Right kidney (tissue), 1 donor: ENCODE data around the gene ZNF581.

Source experiments
- DNase-seq: peaks from one replicate; pipeline ENCODE4 v3.0.0-alpha.2; 2016

Gene ZNF581

GRCh38 chr19:55666343-55667005 is 23.0 kb downstream of the ZNF581 start:
- DNase-seq: no peak

DNA sequence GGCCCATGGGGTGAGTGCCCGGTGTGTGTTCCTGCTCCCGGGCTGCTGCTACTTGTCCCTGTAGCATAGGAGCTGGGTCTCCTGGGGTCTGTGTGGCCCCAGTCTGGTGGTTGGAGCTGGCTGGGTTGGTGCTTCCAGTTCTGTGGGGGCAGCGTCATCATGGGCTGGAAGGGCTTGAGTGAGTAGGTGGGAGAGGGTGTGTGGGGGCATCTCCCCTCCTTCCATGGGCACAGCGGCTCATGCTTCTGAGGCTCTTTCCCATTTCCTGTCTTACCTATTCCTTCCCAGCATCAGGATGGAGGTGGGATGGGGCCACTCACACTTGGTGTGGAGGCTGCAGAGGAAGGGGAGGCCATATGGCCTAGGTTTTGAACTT is 23.5 kb downstream of the ZNF581 start:
- DNase-seq: no peak

DNA sequence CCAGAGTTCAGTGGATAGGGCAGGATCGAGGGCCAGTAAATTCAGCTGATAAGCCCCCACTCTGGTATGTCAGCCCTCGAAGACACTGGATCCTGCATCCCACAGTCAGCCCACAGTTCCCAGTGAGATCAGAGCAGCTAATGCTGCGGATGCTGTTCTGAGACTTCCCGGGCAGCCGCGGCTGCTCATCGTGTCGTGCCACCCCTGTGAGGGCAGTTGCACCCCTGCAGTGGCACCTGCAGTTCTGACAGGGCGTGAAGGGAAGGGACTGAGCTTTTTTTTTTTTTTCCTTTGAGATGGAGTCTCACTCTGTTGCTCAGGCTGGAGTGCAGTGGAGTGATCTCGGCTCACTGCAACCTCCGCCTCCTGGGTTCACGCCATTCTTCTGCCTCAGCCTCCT is 24.1 kb downstream of the ZNF581 start:
- no peak for DNase-seq

DNA sequence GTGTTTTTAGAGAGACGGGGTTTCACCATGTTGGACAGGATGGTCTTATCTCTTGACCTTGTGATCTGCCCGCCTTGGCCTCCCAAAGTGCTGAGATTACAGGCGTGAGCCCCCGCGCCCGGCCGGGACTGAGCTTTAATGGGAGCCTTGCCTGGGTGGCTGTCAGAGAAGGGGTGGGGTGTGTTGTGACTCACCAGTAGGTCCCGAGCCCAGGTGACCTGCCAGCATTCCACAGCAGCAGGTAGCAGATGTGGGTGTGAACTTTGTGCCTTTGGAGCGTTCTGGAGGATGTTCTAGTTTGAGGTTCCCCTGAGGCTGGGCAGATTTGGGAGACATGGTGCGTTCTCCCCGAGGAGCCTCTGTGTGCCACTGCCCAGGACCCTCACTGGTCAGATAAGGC is 24.5 kb downstream of the ZNF581 start:
- DNase-seq: no peak

- DNase-seq: no peak
Measured at GRCh38 chr19:55668603-55669348, 25.3 kb downstream of the ZNF581 start.

GRCh38 chr19:55669418-55670279 is 26.2 kb downstream of the ZNF581 start:
- DNase-seq: no peak

GRCh38 chr19:55670280-55671053 is 27.0 kb downstream of the ZNF581 start:
- DNase-seq: no peak

GRCh38 chr19:55671054-55671378 is 27.6 kb downstream of the ZNF581 start:
- no peak for DNase-seq

DNA sequence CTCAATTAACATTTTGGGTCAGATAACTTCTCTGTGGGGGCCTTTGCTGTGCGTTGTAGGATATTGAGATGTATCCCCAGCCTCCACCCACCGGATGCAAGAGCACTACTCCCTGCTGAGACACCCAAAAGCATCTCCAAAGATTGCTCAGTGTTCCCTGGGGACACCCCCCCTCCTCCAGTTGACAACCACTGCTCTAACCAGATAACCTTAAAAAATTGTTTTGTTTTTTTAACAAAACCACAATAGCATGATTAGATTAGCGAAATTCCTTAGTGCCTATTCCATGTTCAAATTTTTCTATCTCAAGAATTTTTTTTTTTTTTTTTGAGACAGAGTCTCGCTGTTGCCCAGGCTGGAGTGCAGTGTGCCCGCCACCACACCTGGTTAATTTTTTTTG is 29.0 kb downstream of the ZNF581 start:
- DNase-seq: no peak

GRCh38 chr19:55673465-55673864 is 30.0 kb downstream of the ZNF581 start:
- no peak for DNase-seq

DNA sequence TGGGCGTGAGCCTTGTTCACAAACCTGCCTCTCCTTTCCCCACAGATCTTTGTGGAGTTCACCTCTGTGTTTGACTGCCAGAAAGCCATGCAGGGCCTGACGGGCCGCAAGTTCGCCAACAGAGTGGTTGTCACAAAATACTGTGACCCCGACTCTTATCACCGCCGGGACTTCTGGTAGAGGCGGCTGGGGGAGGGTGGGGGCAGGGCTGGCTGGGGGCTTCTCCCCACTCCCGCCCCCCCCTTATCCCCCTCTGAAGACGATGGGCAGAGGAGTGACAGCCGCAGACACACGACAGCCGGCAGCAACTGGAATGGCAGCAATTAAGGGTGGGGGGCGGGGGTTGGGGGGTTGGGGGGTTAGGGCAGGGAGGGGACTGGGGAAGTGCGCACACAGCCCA is 30.4 kb downstream of the ZNF581 start:
- no peak for DNase-seq

- DNase-seq: no peak
Measured at GRCh38 chr19:55674459-55674840, 31.0 kb downstream of the ZNF581 start.

GRCh38 chr19:55674841-55675660 is 31.6 kb downstream of the ZNF581 start, which contains the start of gene EPN1:
Gene EPN1 (plus strand): TSS chr19:55675226. CDS start chr19:55678628, 3,402 bp downstream.
- peak; percentile 87 for DNase-seq

DNA sequence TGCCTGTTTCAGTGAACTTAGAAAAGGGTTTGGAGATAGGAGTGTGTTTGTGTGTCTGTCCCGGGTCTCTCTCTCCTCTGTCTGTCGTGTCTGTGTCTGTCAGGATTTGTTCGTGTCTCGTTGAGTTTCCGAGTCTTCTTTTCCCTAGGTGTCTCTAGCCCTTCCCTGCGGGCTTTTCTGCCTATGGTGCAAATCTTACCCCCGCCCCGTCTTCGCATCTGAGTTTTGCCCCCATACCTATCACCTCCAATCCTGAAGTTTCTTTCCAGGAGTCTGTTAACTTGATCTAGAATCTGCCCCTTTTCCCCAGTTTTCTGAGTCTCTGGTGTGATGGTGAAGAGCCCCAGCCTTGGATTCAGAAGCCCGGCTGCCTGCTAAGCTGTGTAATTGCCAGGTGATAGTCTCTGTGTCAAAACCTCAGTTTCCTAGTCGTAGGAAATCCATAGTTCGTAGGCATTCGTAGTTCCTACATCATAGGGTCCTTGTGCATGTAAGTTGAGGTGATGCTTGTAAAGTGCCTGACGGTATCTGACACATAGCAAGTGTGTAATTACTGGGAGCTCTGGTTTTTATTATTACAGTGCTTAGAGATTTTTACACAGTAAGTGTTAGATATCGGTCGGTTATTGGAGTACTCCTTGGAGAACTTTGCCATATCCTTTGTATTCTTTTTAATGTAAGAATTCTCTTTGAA is 32.4 kb downstream of the ZNF581 start:
- DNase-seq: no peak

DNA sequence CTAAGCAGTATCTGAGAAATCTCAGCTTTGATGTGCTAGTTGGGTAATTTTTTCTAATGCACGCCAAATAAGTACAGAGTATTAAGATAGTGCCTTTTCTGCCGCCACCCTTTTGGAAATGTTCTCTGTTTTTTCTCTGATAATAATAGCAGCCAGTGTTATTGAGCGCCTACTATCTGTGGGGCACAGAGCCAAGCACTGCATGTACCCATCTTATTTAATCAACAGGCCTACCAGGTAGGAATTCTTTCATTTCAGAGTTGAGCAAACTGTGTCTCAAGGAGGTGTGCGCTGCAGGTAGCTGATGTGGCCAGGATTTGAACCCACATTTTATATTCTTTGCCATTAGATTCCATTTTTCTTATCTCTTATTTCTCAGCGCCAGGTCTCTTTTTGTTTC is 32.9 kb downstream of the ZNF581 start:
- DNase-seq: no peak

DNA sequence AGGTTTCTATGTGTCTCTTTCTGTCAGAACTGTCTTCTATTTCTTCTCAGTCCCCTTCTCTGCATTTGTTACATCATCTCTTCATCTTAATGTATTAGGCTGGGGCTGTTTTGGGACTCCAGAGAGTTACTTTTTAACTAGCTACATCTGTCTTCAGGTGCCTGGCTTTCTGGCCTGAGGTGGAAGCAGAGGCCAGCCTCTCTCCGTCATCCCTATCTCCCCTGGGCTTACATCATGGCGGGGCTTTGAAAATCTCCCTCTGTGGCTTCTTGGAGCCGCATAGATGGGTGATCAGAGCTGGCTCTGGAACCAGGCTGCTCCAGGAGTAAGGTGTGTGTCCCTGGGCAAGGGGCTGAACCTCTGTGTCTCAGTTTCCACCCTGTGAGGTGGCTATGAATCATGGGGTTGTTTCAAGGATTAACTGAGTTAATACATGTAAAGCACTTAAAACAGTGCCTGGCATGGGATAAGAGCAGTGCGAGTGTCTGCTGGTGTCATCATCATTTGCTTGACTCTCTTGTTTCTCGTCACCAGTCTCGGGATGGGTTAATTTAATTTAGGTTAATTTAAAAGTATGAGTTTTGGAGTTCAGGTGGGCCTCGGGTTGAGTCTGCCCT is 33.5 kb downstream of the ZNF581 start:
- no peak for DNase-seq

- DNase-seq: no peak
Measured at GRCh38 chr19:55677572-55678028, 34.2 kb downstream of the ZNF581 start.

GRCh38 chr19:55678121-55678671 is 34.7 kb downstream of the ZNF581 start:
- DNase-seq: no peak

DNA sequence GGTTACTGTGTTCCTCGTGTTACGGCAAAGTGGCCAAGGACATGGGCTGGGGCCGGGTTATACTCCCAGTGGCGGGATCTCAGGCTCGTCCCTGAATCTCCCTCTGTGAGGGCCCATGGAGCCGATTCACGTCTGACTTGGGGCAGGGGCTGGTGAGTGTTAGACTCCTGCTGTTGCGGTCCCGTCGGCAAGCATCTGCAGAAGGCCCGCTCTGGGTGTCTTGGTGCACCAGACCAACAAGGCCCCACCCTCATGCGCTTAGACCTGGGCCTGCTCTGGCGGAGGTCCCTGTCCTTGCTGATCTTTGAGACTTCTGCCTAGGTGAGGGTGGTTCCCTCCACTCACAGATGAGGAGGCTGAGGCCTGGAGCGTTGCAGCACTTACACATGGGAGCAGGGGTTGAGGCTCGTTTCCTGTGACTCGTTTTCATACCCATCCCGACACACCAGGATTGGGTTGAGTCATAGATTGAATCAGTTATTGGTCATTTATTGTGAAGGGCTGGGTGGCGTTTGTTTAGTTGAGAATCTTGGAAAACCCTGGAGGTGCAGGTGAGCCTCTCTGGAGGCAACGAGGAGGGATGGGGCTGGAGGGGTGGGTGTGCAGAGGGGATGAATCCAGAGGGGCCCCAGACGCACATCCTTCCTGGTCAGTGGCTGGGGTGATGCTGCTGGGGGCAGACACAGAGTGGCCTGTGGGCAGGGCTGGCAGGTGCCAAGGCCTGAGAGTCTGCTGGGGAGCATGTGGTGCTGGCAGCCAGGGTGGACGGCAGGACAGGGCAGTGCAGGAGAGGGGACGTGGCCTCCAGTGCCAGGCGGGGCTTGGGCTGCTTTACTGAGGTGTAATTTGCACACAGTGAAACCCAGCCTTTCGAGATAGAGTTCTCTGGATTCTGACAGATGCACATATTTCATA is 36.2 kb downstream of the ZNF581 start:
- DNase-seq: no peak
